ENCODE results near the gene MPRIP.

Gene MPRIP

GRCh38 chr17:17048106-17048505 lies 5.8 kb downstream of the MPRIP start:
- DNase-seq (ENCODE audit: extremely low spot score, insufficient read length, low read depth) (no peak), FAIRE-seq (no peak)

- FAIRE-seq, result no peak
- no peak for DNase-seq (ENCODE audit: extremely low spot score, insufficient read length, low read depth)
These were observed 8.4 kb downstream of the MPRIP start for GRCh38 chr17:17050346-17051345.

GRCh38 chr17:17051380-17051779 lies 9.1 kb downstream of the MPRIP start:
- no peak for DNase-seq (ENCODE audit: extremely low spot score, insufficient read length, low read depth)
- no peak for FAIRE-seq

- no peak for FAIRE-seq
- no peak for DNase-seq (ENCODE audit: extremely low spot score, insufficient read length, low read depth)
These were observed 9.7 kb downstream of the MPRIP start for GRCh38 chr17:17051791-17052461.

- DNase-seq (ENCODE audit: extremely low spot score, insufficient read length, low read depth) (no peak), FAIRE-seq (no peak)
These were observed 10.4 kb downstream of the MPRIP start for GRCh38 chr17:17052462-17053221.

- no peak for DNase-seq (ENCODE audit: extremely low spot score, insufficient read length, low read depth)
- FAIRE-seq, result no peak
These were observed 11.5 kb downstream of the MPRIP start for GRCh38 chr17:17053446-17054379.

- FAIRE-seq, result no peak
- DNase-seq (ENCODE audit: extremely low spot score, insufficient read length, low read depth), result no peak
These were observed 12.4 kb downstream of the MPRIP start for GRCh38 chr17:17054636-17055035.

GRCh38 chr17:17055286-17056155 lies 13.3 kb downstream of the MPRIP start:
- no peak for FAIRE-seq
- no peak for DNase-seq (ENCODE audit: extremely low spot score, insufficient read length, low read depth)

- DNase-seq (ENCODE audit: extremely low spot score, insufficient read length, low read depth) (no peak), FAIRE-seq (no peak)
These were observed 13.9 kb downstream of the MPRIP start for GRCh38 chr17:17056156-17056539.

GRCh38 chr17:17057057-17057551 lies 14.8 kb downstream of the MPRIP start:
- FAIRE-seq (no peak), DNase-seq (ENCODE audit: extremely low spot score, insufficient read length, low read depth) (no peak)

- DNase-seq (ENCODE audit: extremely low spot score, insufficient read length, low read depth) (no peak), FAIRE-seq (no peak)
These were observed 16.0 kb downstream of the MPRIP start for GRCh38 chr17:17058304-17058703.

GRCh38 chr17:17059301-17059890 lies 17.1 kb downstream of the MPRIP start:
- no peak for FAIRE-seq
- no peak for DNase-seq (ENCODE audit: extremely low spot score, insufficient read length, low read depth)

- FAIRE-seq, result no peak
- no peak for DNase-seq (ENCODE audit: extremely low spot score, insufficient read length, low read depth)
These were observed 18.0 kb downstream of the MPRIP start for GRCh38 chr17:17060001-17060922.

GRCh38 chr17:17060930-17061329 lies 18.7 kb downstream of the MPRIP start:
- FAIRE-seq, result no peak
- DNase-seq (ENCODE audit: extremely low spot score, insufficient read length, low read depth), result no peak

GRCh38 chr17:17061516-17061915 lies 19.3 kb downstream of the MPRIP start:
- no peak for DNase-seq (ENCODE audit: extremely low spot score, insufficient read length, low read depth)
- no peak for FAIRE-seq

GRCh38 chr17:17062356-17062755 lies 20.1 kb downstream of the MPRIP start:
- FAIRE-seq (no peak), DNase-seq (ENCODE audit: extremely low spot score, insufficient read length, low read depth) (no peak)

- no peak for FAIRE-seq
These were observed 20.6 kb downstream of the MPRIP start for GRCh38 chr17:17062866-17063265.

More at GRCh38 chr17:17062866-17063265, 20.6 kb downstream of the MPRIP start:
- no peak for DNase-seq (ENCODE audit: extremely low spot score, insufficient read length, low read depth)
